ENCODE results near the gene DCLK1.
A peak's percentile ranks its signal among the peaks of the same experiment; 100 is the strongest.

DCLK1 gene

GRCh38 chr13:36046672-36047071 is 84.5 kb downstream of the DCLK1 start:
- DNase-seq = no peak

- peak in 4 of 56 donors; percentile 2 to 33 (median 26) for DNase-seq
These were observed 92.2 kb downstream of the DCLK1 start for GRCh38 chr13:36038785-36039555.

GRCh38 chr13:36033035-36033434 is 98.1 kb downstream of the DCLK1 start:
- no peak for DNase-seq

GRCh38 chr13:36031490-36031889 is 99.7 kb downstream of the DCLK1 start:
- DNase-seq = no peak

GRCh38 chr13:36030670-36031331 is 100.4 kb downstream of the DCLK1 start:
- peak in 13 of 56 donors; percentile 2 to 50 (median 4) for DNase-seq

- DNase-seq = no peak
These were observed 102.0 kb downstream of the DCLK1 start for GRCh38 chr13:36029166-36029565.

GRCh38 chr13:36028359-36029025 is 102.7 kb downstream of the DCLK1 start:
- DNase-seq = no peak

- no peak for DNase-seq
These were observed 104.7 kb downstream of the DCLK1 start for GRCh38 chr13:36026531-36026930.

- no peak for DNase-seq
These were observed 116.4 kb downstream of the DCLK1 start for GRCh38 chr13:36014763-36015162.

GRCh38 chr13:36006894-36007675 is 124.1 kb downstream of the DCLK1 start:
- no peak for DNase-seq

- no peak for DNase-seq
These were observed 124.8 kb downstream of the DCLK1 start for GRCh38 chr13:36006347-36006746.

- DNase-seq = no peak
These were observed 129.6 kb downstream of the DCLK1 start for GRCh38 chr13:36001561-36001960.

GRCh38 chr13:36000028-36000427 is 131.2 kb downstream of the DCLK1 start:
- no peak for DNase-seq

- DNase-seq = no peak
These were observed 134.8 kb downstream of the DCLK1 start for GRCh38 chr13:35996360-35996759.

GRCh38 chr13:35995136-35995535 is 136.0 kb downstream of the DCLK1 start:
- DNase-seq = no peak

GRCh38 chr13:35994131-35994966 is 136.8 kb downstream of the DCLK1 start:
- DNase-seq = peak in 8 of 56 donors; percentile 3 to 26 (median 18)

- DNase-seq = no peak
These were observed 137.5 kb downstream of the DCLK1 start for GRCh38 chr13:35993686-35994085.

- DNase-seq = peak in 10 of 56 donors; percentile 6 to 41 (median 19)
These were observed 138.2 kb downstream of the DCLK1 start for GRCh38 chr13:35992964-35993363.

GRCh38 chr13:35990196-35990595 is 141.0 kb downstream of the DCLK1 start:
- DNase-seq = no peak

GRCh38 chr13:35988648-35989081 is 142.5 kb downstream of the DCLK1 start:
- DNase-seq = no peak
